ENCODE data around the gene NDUFA13.

- no peak for TF ChIP-seq CTCF (IDR thresholded peaks at IDR 0.05; ENCODE audit: low read length)
- no peak for TF ChIP-seq EZH2 (IDR thresholded peaks at IDR 0.05; ENCODE audit: borderline replicate concordance, low read length)
Observed at GRCh38 chr19:19502281-19502680, 13.7 kb upstream of the NDUFA13 start.
